WERI-Rb-1 (cell line): Measurements from ENCODE around the gene PHLDB1.

ENCODE experiments used
- DNase-seq: peaks from one replicate; pipeline ENCODE4 v3.0.0-alpha.2; 2020
- H3K27ac ChIP-seq: fragments of 250-450 bp; sonication (Bioruptor Pico); 2 replicates; pipeline ENCODE4 v1.5.1; 2020; ENCODE audit warnings: mild to moderate bottlenecking, moderate library complexity
- H3K27me3 ChIP-seq: fragments of 250-450 bp; sonication (Bioruptor Pico); 2 replicates; pipeline ENCODE4 v1.5.1; 2021; ENCODE audit warnings: mild to moderate bottlenecking, low read depth, moderate library complexity; ENCODE audit not compliant: insufficient read depth, severe bottlenecking
- H3K36me3 ChIP-seq: fragments of 250-450 bp; sonication (Bioruptor Pico); 2 replicates; pipeline ENCODE4 v1.5.1; 2020; ENCODE audit warnings: mild to moderate bottlenecking, moderate library complexity
- H3K4me3 ChIP-seq: 2 replicates; pipeline ENCODE4 v1.5.1; 2011; ENCODE audit warnings: low read depth, mild to moderate bottlenecking, control low read depth, low read length
- H3K9me3 ChIP-seq: fragments of 250-450 bp; sonication (Bioruptor Pico); 2 replicates; pipeline ENCODE4 v1.5.1; 2021; ENCODE audit warnings: mild to moderate bottlenecking, moderate library complexity; ENCODE audit not compliant: severe bottlenecking
- TF ChIP-seq, protein P1 (sequence below): IDR thresholded peaks from 2 replicates; pipeline ENCODE4 v1.5.1; 2011; ENCODE audit warnings: low read depth, mild to moderate bottlenecking, control low read depth, inconsistent platforms, low read length

The PHLDB1 gene

DNA sequence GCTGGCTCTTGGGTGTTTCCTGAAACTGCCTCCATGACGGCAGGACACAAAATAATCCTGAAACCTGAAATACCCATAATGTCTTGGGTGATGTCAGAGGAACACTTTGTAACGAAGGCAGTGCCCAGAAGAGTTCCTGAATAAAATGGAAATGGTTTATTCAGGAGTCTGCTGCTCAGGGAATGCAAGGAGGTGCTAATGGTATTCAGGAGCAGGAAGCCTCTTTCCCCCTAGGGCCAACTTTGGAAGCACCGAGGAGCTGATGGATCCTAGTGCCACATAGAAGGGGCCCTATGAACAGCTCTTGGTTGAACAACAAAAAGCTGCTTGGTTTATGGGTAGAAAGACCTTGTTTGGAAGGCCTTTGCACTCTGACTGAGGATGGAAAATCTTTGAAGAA, 56.5 kb downstream of the PHLDB1 start:
- no peaks in the 10 kb centered on the region for H3K36me3 ChIP-seq
- no peak overlapping the region for H3K27ac ChIP-seq
- no peak for DNase-seq
- no peak overlapping the region for H3K4me3 ChIP-seq
- no peaks in the 10 kb centered on the region for H3K9me3 ChIP-seq
- no peaks in the 10 kb centered on the region for H3K27me3 ChIP-seq
- TF ChIP-seq, protein P1, sequence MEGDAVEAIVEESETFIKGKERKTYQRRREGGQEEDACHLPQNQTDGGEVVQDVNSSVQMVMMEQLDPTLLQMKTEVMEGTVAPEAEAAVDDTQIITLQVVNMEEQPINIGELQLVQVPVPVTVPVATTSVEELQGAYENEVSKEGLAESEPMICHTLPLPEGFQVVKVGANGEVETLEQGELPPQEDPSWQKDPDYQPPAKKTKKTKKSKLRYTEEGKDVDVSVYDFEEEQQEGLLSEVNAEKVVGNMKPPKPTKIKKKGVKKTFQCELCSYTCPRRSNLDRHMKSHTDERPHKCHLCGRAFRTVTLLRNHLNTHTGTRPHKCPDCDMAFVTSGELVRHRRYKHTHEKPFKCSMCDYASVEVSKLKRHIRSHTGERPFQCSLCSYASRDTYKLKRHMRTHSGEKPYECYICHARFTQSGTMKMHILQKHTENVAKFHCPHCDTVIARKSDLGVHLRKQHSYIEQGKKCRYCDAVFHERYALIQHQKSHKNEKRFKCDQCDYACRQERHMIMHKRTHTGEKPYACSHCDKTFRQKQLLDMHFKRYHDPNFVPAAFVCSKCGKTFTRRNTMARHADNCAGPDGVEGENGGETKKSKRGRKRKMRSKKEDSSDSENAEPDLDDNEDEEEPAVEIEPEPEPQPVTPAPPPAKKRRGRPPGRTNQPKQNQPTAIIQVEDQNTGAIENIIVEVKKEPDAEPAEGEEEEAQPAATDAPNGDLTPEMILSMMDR: no peak

DNA sequence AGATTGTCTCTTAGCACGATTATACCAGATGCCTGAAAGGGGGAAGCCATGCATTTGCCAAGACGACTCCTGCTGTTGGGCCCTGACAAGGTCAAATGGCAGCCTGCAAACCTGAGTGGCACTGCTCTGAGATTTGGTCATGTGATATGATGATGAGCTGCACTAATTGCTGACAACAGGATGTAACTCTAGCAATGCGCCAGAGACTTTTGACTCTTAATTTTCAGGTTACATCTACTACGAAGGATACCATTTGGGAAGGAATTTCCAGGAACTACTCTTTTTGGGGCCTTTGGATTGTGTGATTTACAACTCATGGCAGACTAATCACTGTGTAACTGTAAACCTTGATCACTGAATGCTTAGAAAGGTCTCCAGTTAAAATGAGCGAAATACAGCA, 59.0 kb downstream of the PHLDB1 start:
- Histone ChIP-seq H3K4me3 (no peak overlapping the region), H3K36me3 (no peaks in the 10 kb centered on the region), H3K9me3 (peaks cover 9% of the 10 kb centered on the region), H3K27me3 (peaks cover 2% of the 10 kb centered on the region), H3K27ac (no peak overlapping the region)
- TF ChIP-seq, protein P1: no peak
- no peak for DNase-seq

DNA sequence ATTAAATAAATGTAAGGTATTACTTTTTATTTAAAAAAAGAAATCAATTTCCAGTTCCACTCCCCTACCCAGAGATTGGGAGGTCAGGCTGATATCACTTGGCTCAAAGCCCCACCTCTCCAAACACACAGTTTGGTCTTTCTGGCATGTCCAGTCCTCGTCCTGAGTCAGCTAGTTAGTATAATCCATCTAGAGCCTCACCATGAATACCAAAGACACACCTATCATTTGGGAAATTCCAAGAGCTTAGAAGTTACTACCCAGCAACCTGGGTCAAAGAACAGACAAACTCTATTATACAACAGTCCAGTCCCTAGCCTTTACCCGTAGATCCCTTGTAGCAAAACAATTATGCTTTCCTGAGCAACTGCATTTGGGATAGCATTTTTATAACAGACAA, 62.6 kb downstream of the PHLDB1 start:
- peaks cover 15% of the 10 kb centered on the region for H3K9me3 ChIP-seq
- H3K27ac ChIP-seq: no peak overlapping the region
- TF ChIP-seq, protein P1: no peak
- H3K4me3 ChIP-seq: no peak overlapping the region
- peaks cover 2% of the 10 kb centered on the region for H3K27me3 ChIP-seq
- no peaks in the 10 kb centered on the region for H3K36me3 ChIP-seq
- DNase-seq: no peak

DNA sequence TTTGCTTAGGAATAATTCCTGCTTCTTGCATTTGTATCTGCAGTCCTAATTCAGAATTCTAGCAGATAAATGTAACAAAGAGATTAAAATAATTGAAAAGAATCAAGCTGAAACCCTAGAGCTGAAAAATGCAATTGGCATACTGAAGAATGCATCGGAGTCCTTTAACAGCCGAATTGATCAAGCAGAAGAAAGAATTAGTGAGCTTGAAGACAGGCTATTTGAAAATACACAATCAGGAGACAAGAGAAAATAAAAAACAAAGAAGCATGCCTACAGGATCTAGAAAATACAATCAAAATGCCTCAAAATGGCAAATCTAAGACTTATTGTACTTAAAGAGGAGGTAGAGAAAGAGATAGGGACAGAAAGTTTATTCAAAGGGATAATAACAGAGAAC, 63.8 kb downstream of the PHLDB1 start:
- no peak overlapping the region for H3K4me3 ChIP-seq
- H3K9me3 ChIP-seq: peaks cover 23% of the 10 kb centered on the region
- no peaks in the 10 kb centered on the region for H3K36me3 ChIP-seq
- DNase-seq: no peak
- no peak overlapping the region for H3K27ac ChIP-seq
- H3K27me3 ChIP-seq: peaks cover 2% of the 10 kb centered on the region
- TF ChIP-seq, protein P1: no peak

DNA sequence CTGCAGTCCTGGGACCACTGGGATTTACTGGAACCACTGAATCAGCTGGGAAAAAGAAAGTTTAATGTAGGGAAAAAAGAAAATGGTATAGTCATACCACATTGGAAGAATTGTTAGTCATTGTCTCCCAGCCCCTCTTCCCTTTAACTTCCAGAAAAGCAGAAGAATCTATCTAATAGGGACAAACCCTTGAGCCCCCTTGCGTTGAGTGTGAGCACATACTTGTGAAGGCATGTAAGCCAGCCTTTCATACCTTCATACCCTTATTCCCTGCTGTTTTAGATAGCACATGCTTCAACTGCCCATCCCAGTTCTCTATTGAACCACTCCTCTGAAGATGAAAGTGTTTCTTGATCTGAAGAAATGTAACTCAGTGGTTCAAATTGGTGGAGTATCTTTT, 65.4 kb downstream of the PHLDB1 start:
- TF ChIP-seq, protein P1: no peak
- Histone ChIP-seq H3K27ac (no peak overlapping the region), H3K9me3 (peaks cover 23% of the 10 kb centered on the region), H3K4me3 (no peak overlapping the region), H3K36me3 (no peaks in the 10 kb centered on the region), H3K27me3 (peaks cover 2% of the 10 kb centered on the region)
- no peak for DNase-seq

DNA sequence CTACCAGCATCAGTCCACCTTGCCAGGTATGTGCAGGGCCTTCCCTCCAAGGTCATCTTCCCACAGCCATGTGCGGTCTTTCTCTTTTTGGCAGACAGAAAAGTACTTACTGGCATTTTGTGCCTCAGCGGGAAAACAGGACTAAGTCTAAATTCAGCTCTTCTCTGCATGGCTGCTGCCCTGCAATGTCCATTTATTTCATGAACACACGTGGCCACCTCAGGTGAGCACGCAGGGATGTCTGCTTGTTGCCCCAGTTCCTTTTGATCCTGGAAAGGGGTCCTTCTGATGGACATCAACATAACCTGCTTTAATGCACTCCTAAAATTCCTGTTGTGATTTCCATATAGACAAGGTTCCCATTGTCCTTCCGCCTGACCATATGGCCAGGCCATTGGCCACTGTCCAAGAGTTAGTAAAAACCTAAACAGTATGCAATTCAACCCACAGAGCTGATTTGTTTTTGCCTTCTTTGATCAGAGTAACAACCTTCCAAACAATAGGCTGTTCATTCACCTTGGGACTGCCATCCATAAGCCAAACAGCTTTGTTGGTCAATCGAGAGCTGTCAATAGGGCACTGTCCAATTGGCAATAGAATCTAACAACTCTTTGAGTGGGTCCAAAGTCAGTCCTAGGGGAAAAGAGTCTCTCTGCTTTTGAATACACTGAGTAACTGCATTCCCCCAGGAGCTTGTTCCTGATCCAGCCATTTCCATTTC, 66.1 kb downstream of the PHLDB1 start:
- Histone ChIP-seq H3K27ac (no peak overlapping the region), H3K27me3 (peaks cover 2% of the 10 kb centered on the region), H3K9me3 (peaks cover 23% of the 10 kb centered on the region), H3K4me3 (no peak overlapping the region), H3K36me3 (no peaks in the 10 kb centered on the region)
- DNase-seq: no peak
- TF ChIP-seq, protein P1: no peak
